IPS-18a (cell line): ENCODE data around the gene UGT1A3.

Experiments
- H3K27ac ChIP-seq: one replicate; pipeline ENCODE4 v1.5.1; 2013; ENCODE audit warnings: low read length
- H3K27me3 ChIP-seq: one replicate; pipeline ENCODE4 v1.6.1; 2013; ENCODE audit warnings: mild to moderate bottlenecking, low read length; ENCODE audit not compliant: control insufficient read depth, insufficient read depth
- H3K36me3 ChIP-seq: one replicate; pipeline ENCODE4 v1.6.1; 2013; ENCODE audit warnings: low read depth, low read length; ENCODE audit not compliant: control insufficient read depth
- H3K4me1 ChIP-seq: one replicate; pipeline ENCODE4 v1.6.1; 2013; ENCODE audit warnings: low read depth, low read length; ENCODE audit not compliant: control insufficient read depth
- H3K4me3 ChIP-seq: one replicate; pipeline ENCODE4 v1.5.1; 2013; ENCODE audit warnings: low read length
- H3K9ac ChIP-seq: one replicate; pipeline ENCODE4 v1.6.1; 2013; ENCODE audit warnings: mild to moderate bottlenecking, low read length, moderate library complexity
- H3K9me3 ChIP-seq: one replicate; pipeline ENCODE4 v1.6.1; 2013; ENCODE audit warnings: low read depth, low read length; ENCODE audit not compliant: control insufficient read depth

Gene UGT1A3

GRCh38 chr2:233801357-233802131 is 72.7 kb downstream of the UGT1A3 start:
- H3K4me1 ChIP-seq, result no peaks in the 10 kb centered on the region
- H3K4me3 ChIP-seq, result no peak overlapping the region

GRCh38 chr2:233802132-233802815 is 73.4 kb downstream of the UGT1A3 start:
- Histone ChIP-seq H3K4me3 (no peak overlapping the region), H3K36me3 (no peaks in the 10 kb centered on the region), H3K27ac (no peak overlapping the region), H3K9ac (no peak overlapping the region), H3K9me3 (no peaks in the 10 kb centered on the region), H3K27me3 (no peaks in the 10 kb centered on the region), H3K4me1 (no peaks in the 10 kb centered on the region)

More at GRCh38 chr2:233801357-233802131, 72.7 kb downstream of the UGT1A3 start:
- Histone ChIP-seq H3K27ac (no peak overlapping the region), H3K9me3 (no peaks in the 10 kb centered on the region), H3K9ac (no peak overlapping the region), H3K27me3 (no peaks in the 10 kb centered on the region), H3K36me3 (no peaks in the 10 kb centered on the region)

- Histone ChIP-seq H3K9ac (no peak overlapping the region), H3K27ac (no peak overlapping the region), H3K36me3 (no peaks in the 10 kb centered on the region), H3K27me3 (no peaks in the 10 kb centered on the region), H3K4me1 (no peaks in the 10 kb centered on the region), H3K4me3 (no peak overlapping the region), H3K9me3 (no peaks in the 10 kb centered on the region)
These were observed 74.6 kb downstream of the UGT1A3 start for GRCh38 chr2:233803292-233803911.

GRCh38 chr2:233803994-233804393 is 75.2 kb downstream of the UGT1A3 start:
- H3K9me3 ChIP-seq, result no peaks in the 10 kb centered on the region
- no peaks in the 10 kb centered on the region for H3K27me3 ChIP-seq
- no peak overlapping the region for H3K27ac ChIP-seq
- H3K9ac ChIP-seq, result no peak overlapping the region
- no peak overlapping the region for H3K4me3 ChIP-seq
- H3K36me3 ChIP-seq, result no peaks in the 10 kb centered on the region
- no peaks in the 10 kb centered on the region for H3K4me1 ChIP-seq

GRCh38 chr2:233807215-233807865 is 78.5 kb downstream of the UGT1A3 start:
- Histone ChIP-seq H3K4me1 (no peaks in the 10 kb centered on the region), H3K9ac (no peak overlapping the region), H3K9me3 (no peaks in the 10 kb centered on the region), H3K36me3 (no peaks in the 10 kb centered on the region), H3K27ac (no peak overlapping the region), H3K27me3 (no peaks in the 10 kb centered on the region), H3K4me3 (no peak overlapping the region)

- Histone ChIP-seq H3K4me3 (no peak overlapping the region), H3K9ac (no peak overlapping the region), H3K36me3 (no peaks in the 10 kb centered on the region), H3K9me3 (no peaks in the 10 kb centered on the region), H3K27me3 (no peaks in the 10 kb centered on the region), H3K4me1 (no peaks in the 10 kb centered on the region), H3K27ac (no peak overlapping the region)
These were observed 79.4 kb downstream of the UGT1A3 start for GRCh38 chr2:233807966-233808935.

- H3K27ac ChIP-seq, result no peak overlapping the region
- no peak overlapping the region for H3K4me3 ChIP-seq
- no peaks in the 10 kb centered on the region for H3K9me3 ChIP-seq
- H3K9ac ChIP-seq, result no peak overlapping the region
- H3K4me1 ChIP-seq, result no peaks in the 10 kb centered on the region
- H3K36me3 ChIP-seq, result no peaks in the 10 kb centered on the region
- no peaks in the 10 kb centered on the region for H3K27me3 ChIP-seq
These were observed 81.5 kb downstream of the UGT1A3 start for GRCh38 chr2:233810385-233810784.

- Histone ChIP-seq H3K4me3 (no peak overlapping the region), H3K9me3 (no peaks in the 10 kb centered on the region)
These were observed 82.2 kb downstream of the UGT1A3 start for GRCh38 chr2:233811087-233811486.

GRCh38 chr2:233811732-233812131 is 82.9 kb downstream of the UGT1A3 start:
- no peaks in the 10 kb centered on the region for H3K36me3 ChIP-seq
- H3K27me3 ChIP-seq, result no peaks in the 10 kb centered on the region
- no peaks in the 10 kb centered on the region for H3K9me3 ChIP-seq
- H3K4me3 ChIP-seq, result no peak overlapping the region
- H3K27ac ChIP-seq, result no peak overlapping the region
- no peak overlapping the region for H3K9ac ChIP-seq
- H3K4me1 ChIP-seq, result no peaks in the 10 kb centered on the region

More at GRCh38 chr2:233811087-233811486, 82.2 kb downstream of the UGT1A3 start:
- H3K27me3 ChIP-seq, result no peaks in the 10 kb centered on the region
- no peak overlapping the region for H3K9ac ChIP-seq
- H3K4me1 ChIP-seq, result no peaks in the 10 kb centered on the region
- no peak overlapping the region for H3K27ac ChIP-seq
- no peaks in the 10 kb centered on the region for H3K36me3 ChIP-seq

- Histone ChIP-seq H3K4me1 (no peaks in the 10 kb centered on the region), H3K36me3 (no peaks in the 10 kb centered on the region), H3K4me3 (no peak overlapping the region), H3K27ac (no peak overlapping the region), H3K27me3 (no peaks in the 10 kb centered on the region), H3K9me3 (no peaks in the 10 kb centered on the region), H3K9ac (no peak overlapping the region)
These were observed 84.6 kb downstream of the UGT1A3 start for GRCh38 chr2:233813236-233814055.
